ENCODE data around the gene STAU1.

The STAU1 gene, protein sequence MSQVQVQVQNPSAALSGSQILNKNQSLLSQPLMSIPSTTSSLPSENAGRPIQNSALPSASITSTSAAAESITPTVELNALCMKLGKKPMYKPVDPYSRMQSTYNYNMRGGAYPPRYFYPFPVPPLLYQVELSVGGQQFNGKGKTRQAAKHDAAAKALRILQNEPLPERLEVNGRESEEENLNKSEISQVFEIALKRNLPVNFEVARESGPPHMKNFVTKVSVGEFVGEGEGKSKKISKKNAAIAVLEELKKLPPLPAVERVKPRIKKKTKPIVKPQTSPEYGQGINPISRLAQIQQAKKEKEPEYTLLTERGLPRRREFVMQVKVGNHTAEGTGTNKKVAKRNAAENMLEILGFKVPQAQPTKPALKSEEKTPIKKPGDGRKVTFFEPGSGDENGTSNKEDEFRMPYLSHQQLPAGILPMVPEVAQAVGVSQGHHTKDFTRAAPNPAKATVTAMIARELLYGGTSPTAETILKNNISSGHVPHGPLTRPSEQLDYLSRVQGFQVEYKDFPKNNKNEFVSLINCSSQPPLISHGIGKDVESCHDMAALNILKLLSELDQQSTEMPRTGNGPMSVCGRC

DNA sequence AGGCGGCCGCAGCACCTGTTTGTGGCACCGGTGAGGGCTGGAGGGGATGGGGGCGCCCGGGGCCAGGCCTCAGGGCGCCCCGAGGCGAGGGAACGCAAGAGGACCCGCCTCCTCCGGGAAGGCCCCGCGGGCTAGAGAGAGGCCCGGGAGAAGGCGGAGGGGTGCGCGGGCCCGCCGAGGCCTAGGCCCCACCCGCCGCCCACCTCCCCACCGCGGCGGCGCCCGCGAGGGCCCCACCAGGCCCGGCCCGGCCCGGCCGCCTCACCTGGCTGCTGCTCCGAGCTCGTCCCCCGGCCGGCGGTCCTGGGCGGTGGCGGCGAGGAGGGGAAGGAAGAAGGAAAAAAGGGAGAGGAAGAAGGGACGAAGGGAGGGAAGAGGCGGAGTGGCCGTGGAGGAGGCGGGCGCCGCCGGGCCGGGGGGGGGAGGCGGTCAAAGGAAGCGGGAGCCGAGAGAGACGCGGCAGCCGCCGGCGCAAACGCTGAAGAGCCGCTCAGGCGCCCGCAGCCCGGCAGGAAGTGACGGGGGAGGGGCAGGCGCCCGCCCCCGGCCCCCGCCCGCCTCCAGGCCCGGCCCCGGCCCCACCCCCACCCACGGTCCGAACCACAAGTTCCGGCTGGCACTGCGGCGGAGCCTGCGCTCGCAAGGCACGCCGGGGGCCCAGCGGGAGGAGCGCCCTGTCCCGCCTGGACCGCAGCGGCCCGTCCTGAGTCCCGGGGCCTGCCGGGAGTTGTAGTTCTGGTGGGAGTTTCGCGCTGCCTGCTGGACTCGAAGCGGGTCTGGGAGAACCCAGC lies at the start of gene STAU1:
Gene STAU1 (minus strand): TSS at position 484 of the 791 bp plus-strand sequence. CDS start 22,133 bp downstream, outside the sequence.
- H3K4me3 Mint-ChIP-seq: peak within 1 kb of the TSS; percentile 98
- H3K27me3 Mint-ChIP-seq (ENCODE audit: low read depth): peaks cover 9% of the 10 kb centered on the region
- peak within 1 kb of the TSS; percentile 91 for H3K27ac Mint-ChIP-seq
- H3K4me1 Mint-ChIP-seq (ENCODE audit: low read depth): peaks cover 30% of the 10 kb centered on the region
- H3K9me3 Mint-ChIP-seq: no peaks in the 10 kb centered on the region
- peaks cover 13% of the 10 kb centered on the region for H3K36me3 Mint-ChIP-seq (ENCODE audit: low read depth)

DNA sequence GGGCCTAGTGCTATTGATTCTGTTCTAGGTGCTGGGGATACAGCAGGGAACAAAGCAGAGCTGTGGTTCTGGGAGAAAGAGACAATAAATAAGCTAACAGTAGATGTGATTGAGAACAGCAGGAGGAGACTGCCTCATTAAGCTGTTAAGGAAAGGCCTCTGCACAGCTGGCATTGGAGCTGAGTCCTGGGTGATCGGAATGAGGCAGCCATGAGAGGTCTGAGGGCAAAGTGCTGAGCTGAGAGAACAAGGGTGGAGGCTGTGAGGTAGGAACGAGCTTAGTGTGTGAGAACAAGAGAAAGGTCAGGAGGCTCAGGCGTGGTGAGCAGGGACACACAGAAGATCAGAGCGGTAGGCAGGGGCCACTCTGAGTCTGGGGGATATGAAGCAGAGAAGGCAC lies 49.4 kb upstream of the STAU1 start:
- Mint-ChIP-seq H3K27ac (no peak overlapping the region), H3K27me3 (ENCODE audit: low read depth) (no peaks in the 10 kb centered on the region), H3K4me3 (no peak overlapping the region), H3K36me3 (ENCODE audit: low read depth) (peaks cover 54% of the 10 kb centered on the region), H3K4me1 (ENCODE audit: low read depth) (peaks cover 2% of the 10 kb centered on the region), H3K9me3 (no peaks in the 10 kb centered on the region)

DNA sequence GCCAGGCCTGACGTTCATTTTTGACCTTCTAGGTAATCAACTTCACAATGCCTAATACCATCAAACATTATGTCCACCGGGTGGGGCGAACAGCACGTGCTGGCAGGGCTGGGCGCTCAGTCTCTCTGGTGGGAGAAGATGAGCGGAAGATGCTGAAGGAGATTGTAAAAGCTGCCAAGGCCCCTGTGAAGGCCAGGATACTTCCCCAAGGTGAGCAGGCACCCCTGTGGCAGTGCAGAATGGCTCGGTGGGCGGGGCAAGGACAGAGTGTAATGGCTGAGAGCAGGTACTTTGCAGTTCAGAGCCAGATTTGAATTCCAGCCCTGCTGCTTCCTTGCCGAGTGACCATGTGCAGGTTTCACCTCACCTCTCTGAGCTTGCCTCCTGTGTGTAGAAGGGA lies 48.2 kb upstream of the STAU1 start:
- Mint-ChIP-seq H3K9me3 (no peaks in the 10 kb centered on the region), H3K4me3 (no peak overlapping the region), H3K4me1 (ENCODE audit: low read depth) (peaks cover 2% of the 10 kb centered on the region), H3K36me3 (ENCODE audit: low read depth) (peaks cover 48% of the 10 kb centered on the region), H3K27ac (no peak overlapping the region), H3K27me3 (ENCODE audit: low read depth) (no peaks in the 10 kb centered on the region)

GRCh38 chr20:49234831-49235230 lies 46.7 kb upstream of the STAU1 start:
- H3K4me3 Mint-ChIP-seq: no peak overlapping the region
- H3K27ac Mint-ChIP-seq: no peak overlapping the region
- H3K27me3 Mint-ChIP-seq (ENCODE audit: low read depth): no peaks in the 10 kb centered on the region
- no peaks in the 10 kb centered on the region for H3K9me3 Mint-ChIP-seq
- peaks cover under 1% of the 10 kb centered on the region for H3K4me1 Mint-ChIP-seq (ENCODE audit: low read depth)
- peaks cover 52% of the 10 kb centered on the region for H3K36me3 Mint-ChIP-seq (ENCODE audit: low read depth)

DNA sequence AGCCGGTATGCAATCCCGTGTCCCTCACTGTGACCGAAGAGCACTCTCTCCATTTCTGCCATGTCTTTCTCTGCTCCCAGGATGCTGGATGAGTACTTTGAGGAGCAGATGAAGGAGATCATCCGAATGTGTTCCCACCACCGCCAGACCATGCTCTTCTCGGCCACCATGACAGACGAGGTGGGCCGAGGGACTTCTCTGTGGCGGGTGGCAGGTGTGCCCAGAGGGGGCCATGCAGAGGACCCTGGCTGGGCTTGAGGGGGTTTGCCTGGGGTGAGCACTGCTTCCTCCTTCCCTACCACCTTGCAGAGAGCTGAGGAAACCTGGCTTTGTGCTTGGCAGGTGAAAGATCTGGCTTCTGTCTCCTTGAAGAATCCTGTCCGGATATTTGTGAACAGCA lies 45.1 kb upstream of the STAU1 start:
- Mint-ChIP-seq H3K4me1 (ENCODE audit: low read depth) (no peaks in the 10 kb centered on the region), H3K27me3 (ENCODE audit: low read depth) (no peaks in the 10 kb centered on the region), H3K27ac (no peak overlapping the region), H3K9me3 (no peaks in the 10 kb centered on the region), H3K4me3 (no peak overlapping the region), H3K36me3 (ENCODE audit: low read depth) (peaks cover 47% of the 10 kb centered on the region)

DNA sequence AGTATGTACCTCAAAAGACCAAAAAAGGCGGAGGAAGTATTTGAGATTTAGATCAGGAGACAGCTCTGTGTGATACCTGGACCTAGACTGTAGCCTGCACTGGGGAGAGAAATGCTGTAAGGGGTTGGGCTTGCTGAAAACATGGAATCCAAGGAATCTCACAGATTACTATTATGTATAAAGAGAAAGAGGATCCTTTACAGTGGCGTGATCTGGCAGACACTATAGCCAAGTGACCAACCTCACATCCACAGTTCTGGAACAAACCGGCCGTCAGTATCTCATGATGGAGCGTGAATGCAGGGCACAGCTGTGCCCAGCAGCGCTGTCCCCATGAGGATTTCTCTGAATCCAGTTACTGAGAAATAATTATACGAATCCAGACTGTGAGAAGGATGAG lies 43.3 kb upstream of the STAU1 start:
- Mint-ChIP-seq H3K4me1 (ENCODE audit: low read depth) (no peaks in the 10 kb centered on the region), H3K4me3 (no peak overlapping the region), H3K27me3 (ENCODE audit: low read depth) (no peaks in the 10 kb centered on the region), H3K9me3 (no peaks in the 10 kb centered on the region), H3K36me3 (ENCODE audit: low read depth) (peaks cover 42% of the 10 kb centered on the region), H3K27ac (no peak overlapping the region)

DNA sequence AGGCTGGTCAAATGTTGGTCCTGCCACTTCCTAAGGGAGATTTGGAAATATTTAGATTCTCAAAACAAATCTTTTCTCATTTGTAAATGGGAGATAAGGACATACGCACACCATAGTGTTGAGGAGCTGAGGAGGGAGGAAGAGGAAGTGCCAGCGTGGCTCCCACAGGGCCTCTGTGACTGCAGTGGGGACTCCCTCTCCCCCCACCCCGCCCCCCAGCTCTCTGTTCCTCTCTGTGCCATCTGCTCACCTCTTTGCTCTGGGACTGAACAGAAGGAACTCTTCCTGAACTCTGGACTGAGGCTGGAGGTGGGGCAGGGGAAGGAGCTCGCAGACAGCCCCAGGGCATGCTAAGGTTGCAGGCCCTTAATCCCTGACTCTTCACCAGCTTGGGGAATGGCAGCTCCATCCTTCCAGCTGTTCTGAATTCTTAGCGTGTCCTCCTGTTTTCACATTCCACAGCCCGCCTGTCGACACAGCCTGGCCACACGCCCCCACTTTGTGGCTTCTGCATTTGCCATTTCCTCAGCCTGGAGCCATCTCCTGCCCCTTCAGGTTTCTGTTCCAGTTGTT lies 42.5 kb upstream of the STAU1 start:
- Mint-ChIP-seq H3K9me3 (no peaks in the 10 kb centered on the region), H3K27ac (no peak overlapping the region), H3K4me3 (no peak overlapping the region), H3K4me1 (ENCODE audit: low read depth) (no peaks in the 10 kb centered on the region), H3K27me3 (ENCODE audit: low read depth) (no peaks in the 10 kb centered on the region), H3K36me3 (ENCODE audit: low read depth) (peaks cover 43% of the 10 kb centered on the region)

GRCh38 chr20:49230021-49230420 lies 41.9 kb upstream of the STAU1 start:
- Mint-ChIP-seq H3K36me3 (ENCODE audit: low read depth) (peaks cover 46% of the 10 kb centered on the region), H3K4me1 (ENCODE audit: low read depth) (no peaks in the 10 kb centered on the region), H3K4me3 (no peak overlapping the region), H3K9me3 (no peaks in the 10 kb centered on the region), H3K27me3 (ENCODE audit: low read depth) (no peaks in the 10 kb centered on the region), H3K27ac (no peak overlapping the region)

DNA sequence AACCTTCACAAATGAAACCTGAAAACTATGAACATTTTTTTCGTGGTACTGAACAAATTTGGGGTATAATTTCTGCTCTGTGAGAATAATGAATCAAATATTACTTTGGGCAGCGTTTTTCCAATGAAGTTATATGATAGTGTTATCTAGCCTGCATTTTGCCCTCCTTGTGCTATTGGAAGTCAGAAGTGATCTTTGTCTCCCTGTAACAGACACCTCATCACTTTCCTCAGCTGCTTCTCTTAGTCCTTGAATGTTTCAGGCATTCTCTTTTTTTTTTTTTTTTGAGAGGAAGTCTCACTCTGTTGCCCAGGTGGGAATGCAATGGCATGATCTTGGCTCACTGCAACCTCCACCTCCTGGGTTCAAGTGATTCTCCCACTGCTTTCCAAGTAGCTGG lies 41.2 kb upstream of the STAU1 start:
- Mint-ChIP-seq H3K4me3 (no peak overlapping the region), H3K27ac (no peak overlapping the region), H3K36me3 (ENCODE audit: low read depth) (peaks cover 41% of the 10 kb centered on the region), H3K4me1 (ENCODE audit: low read depth) (no peaks in the 10 kb centered on the region), H3K27me3 (ENCODE audit: low read depth) (no peaks in the 10 kb centered on the region), H3K9me3 (no peaks in the 10 kb centered on the region)

DNA sequence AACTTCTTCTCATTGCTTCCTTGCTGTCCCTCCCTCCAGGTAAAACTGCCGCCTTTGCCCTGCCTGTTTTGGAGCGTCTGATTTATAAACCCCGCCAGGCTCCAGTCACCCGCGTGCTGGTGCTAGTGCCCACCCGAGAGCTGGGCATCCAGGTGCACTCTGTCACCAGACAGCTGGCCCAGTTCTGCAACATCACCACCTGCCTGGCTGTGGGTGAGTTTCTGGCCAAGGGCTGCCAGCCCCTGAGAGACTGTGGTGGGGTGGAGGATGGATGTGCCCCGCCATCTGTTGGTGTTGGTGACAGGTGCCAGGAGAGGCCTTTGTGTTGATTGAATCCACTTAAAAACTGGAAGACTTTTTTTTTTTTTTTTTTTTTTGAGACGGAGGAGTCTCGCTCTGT lies 40.5 kb upstream of the STAU1 start:
- no peaks in the 10 kb centered on the region for H3K27me3 Mint-ChIP-seq (ENCODE audit: low read depth)
- H3K4me1 Mint-ChIP-seq (ENCODE audit: low read depth): no peaks in the 10 kb centered on the region
- H3K27ac Mint-ChIP-seq: no peak overlapping the region
- no peaks in the 10 kb centered on the region for H3K9me3 Mint-ChIP-seq
- H3K4me3 Mint-ChIP-seq: no peak overlapping the region
- peaks cover 39% of the 10 kb centered on the region for H3K36me3 Mint-ChIP-seq (ENCODE audit: low read depth)

GRCh38 chr20:49225896-49226295 lies 37.8 kb upstream of the STAU1 start:
- Mint-ChIP-seq H3K4me1 (ENCODE audit: low read depth) (peaks cover under 1% of the 10 kb centered on the region), H3K27me3 (ENCODE audit: low read depth) (no peaks in the 10 kb centered on the region), H3K36me3 (ENCODE audit: low read depth) (peaks cover 41% of the 10 kb centered on the region), H3K4me3 (no peak overlapping the region), H3K27ac (no peak overlapping the region), H3K9me3 (no peaks in the 10 kb centered on the region)

GRCh38 chr20:49219924-49220831 lies 32.0 kb upstream of the STAU1 start:
- no peaks in the 10 kb centered on the region for H3K27me3 Mint-ChIP-seq (ENCODE audit: low read depth)
- peak overlapping the region; percentile 99 for H3K27ac Mint-ChIP-seq
- H3K4me3 Mint-ChIP-seq: peak overlapping the region; percentile 99
- peaks cover 24% of the 10 kb centered on the region for H3K36me3 Mint-ChIP-seq (ENCODE audit: low read depth)
- H3K4me1 Mint-ChIP-seq (ENCODE audit: low read depth): peaks cover 19% of the 10 kb centered on the region
- no peaks in the 10 kb centered on the region for H3K9me3 Mint-ChIP-seq

GRCh38 chr20:49219091-49219923 lies 31.2 kb upstream of the STAU1 start, which contains the start of gene DDX27:
TSS of gene DDX27 (plus strand) at chr20:49219416. CDS start at chr20:49219449, 33 bp downstream.
- Mint-ChIP-seq H3K36me3 (ENCODE audit: low read depth) (peaks cover 21% of the 10 kb centered on the region), H3K4me3 (peak within 1 kb of the TSS; percentile 99)

More at GRCh38 chr20:49219091-49219923, 31.2 kb upstream of the STAU1 start, which contains the start of gene DDX27:
- Mint-ChIP-seq H3K4me1 (ENCODE audit: low read depth) (peaks cover 19% of the 10 kb centered on the region), H3K27me3 (ENCODE audit: low read depth) (no peaks in the 10 kb centered on the region), H3K27ac (peak within 1 kb of the TSS; percentile 99), H3K9me3 (no peaks in the 10 kb centered on the region)
